HuH-7 (cell line): ENCODE results near the gene SH2D3C.

Experiments
- DNase-seq: peaks from one replicate; pipeline ENCODE4 v3.0.0; 2011; ENCODE audit warnings: low spot score

Gene SH2D3C

GRCh38 chr9:127698985-127699670 is 79.3 kb downstream of the SH2D3C start:
- DNase-seq, result peak; percentile 99

GRCh38 chr9:127698386-127698785 is 80.1 kb downstream of the SH2D3C start:
- no peak for DNase-seq

GRCh38 chr9:127697575-127697974 is 80.9 kb downstream of the SH2D3C start:
- DNase-seq, result no peak

DNA sequence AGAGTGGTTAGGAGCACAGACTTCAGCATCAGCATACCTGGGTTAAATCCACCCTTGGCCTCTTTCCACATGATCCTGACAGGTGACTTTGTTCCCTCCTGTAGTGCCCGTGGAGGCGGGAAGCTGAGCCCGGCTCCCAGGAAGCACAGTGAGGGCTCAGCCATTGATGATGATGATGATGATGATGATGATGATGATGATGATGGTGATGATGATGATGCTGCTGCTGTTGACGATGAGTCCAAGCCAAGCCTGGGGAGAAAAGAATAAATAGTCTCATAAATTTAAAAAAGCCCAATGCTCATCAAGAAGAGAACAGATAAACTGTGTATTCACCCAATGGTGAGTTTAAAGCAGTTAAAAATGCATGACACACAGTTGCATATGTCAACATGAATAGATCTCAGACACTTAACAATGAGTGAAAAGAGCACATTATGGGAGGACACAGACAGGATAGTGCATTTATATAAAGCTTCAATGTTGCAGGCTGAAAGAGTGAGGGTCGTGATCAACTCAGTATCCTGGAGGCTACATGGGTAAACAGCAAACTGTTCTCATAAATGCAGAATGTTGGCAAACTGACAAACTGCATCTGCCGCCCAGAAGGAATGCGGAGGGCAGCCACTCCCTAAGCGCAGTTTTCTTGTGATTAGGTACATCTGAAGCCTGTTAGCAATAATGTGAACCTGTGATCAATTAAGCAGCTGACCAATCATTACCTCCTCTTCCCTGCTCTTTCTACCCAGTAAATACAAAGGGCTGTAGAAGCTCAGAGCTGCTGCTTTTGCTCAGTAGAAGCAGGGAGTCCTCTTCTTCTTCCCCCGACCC is 83.4 kb downstream of the SH2D3C start:
- no peak for DNase-seq

DNA sequence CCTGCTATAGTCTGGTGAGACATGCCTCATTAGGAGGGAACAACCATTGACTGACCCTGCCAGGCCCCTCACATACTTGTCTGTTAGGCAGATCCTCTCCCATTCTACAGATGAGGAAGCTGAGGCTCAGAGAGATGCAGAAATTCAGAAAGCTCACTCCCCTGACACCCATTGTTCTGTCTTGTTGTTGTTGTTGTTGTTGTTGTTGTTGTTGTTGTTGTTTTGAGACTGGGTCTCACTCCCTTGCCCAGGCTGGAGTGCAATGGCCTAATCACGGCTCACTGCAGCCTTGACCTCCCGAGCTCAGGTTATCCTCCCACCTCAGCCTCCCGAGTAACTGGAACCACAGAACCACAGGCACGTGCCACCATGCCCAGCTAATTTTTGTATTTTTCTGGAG is 84.8 kb downstream of the SH2D3C start:
- DNase-seq, result no peak

DNA sequence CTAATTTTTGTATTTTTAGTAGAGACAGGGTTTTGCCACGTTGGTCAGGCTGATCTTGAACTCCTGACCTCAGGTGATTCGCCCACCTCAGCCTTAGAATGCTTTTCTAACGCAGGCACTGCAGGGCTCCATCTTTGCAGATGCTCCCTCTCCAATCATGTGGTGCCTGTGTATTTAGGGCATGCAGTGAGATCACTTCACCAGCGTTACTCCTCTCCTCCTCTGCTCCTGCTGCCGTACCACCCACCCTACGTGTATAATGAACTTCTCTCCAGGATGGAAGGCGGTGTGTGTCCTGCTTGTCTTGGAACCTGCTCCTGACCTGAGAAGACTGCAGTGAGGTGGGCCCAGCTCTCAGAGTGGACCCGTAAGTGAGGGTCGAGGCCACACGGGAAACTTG is 85.3 kb downstream of the SH2D3C start:
- DNase-seq, result no peak

DNA sequence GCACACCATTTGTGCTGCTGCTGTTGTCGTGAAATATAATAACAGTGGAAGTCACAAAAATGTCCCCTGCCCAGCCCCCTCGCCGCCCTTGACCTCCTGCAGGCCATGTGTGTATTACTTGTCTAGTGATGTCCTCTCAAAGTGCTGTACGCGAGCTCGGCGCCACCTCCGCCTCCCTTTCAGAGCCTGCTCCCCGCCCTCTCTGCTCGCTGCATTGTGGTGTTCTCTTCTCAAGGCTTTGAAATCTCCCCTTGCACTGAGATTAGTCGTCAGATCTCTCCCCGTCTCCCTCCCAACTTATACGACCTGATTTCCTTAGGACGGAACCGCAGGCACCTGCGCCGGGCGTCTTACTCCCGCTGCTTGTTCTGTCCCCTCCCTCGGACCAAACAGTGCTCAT is 86.4 kb downstream of the SH2D3C start:
- no peak for DNase-seq

GRCh38 chr9:127690735-127691134 is 87.7 kb downstream of the SH2D3C start:
- DNase-seq, result no peak

- no peak for DNase-seq
Observed at GRCh38 chr9:127689329-127690000, 89.0 kb downstream of the SH2D3C start.
